Measurements from ENCODE around the gene LAMB4. TPM values are rescaled to one million over a fixed set of nuclear protein-coding genes. Genes with fewer than 3 reads are reported as not detected.

LAMB4 gene
- total RNA-seq, 6 experiments from 2014 or later: not detected

- intact Hi-C loops (cut with DNase I): no loop called here
- Histone ChIP-seq H3K27me3 (no peaks in the 10 kb centered on the region), H3K27ac (no peak overlapping the region), H3K36me3 (peaks cover 0 to 5% (median 0%) of the 10 kb centered on the region in 4 donors), H3K4me3 (no peak overlapping the region), H3K9me3 (no peaks in the 10 kb centered on the region), H3K4me1 (no peaks in the 10 kb centered on the region)
- no peak for ATAC-seq
- no peak for DNase-seq
- no peak for TF ChIP-seq CTCF (IDR thresholded peaks at IDR 0.05)
- TF ChIP-seq POLR2A (IDR thresholded peaks at IDR 0.05): no peak
- 61% methylated on average over 7 of the region's 7 CpGs for WGBS (ENCODE audit: insufficient coverage, low coverage, low lambda C conversion rate, missing lambda C conversion rate)
Measured at GRCh38 chr7:107996072-107996882, 133.9 kb downstream of the LAMB4 start.

GRCh38 chr7:107995184-107996071 is 134.7 kb downstream of the LAMB4 start:
- Histone ChIP-seq H3K27ac (no peak overlapping the region), H3K27me3 (no peaks in the 10 kb centered on the region), H3K4me3 (no peak overlapping the region), H3K9me3 (no peaks in the 10 kb centered on the region), H3K4me1 (no peaks in the 10 kb centered on the region), H3K36me3 (peaks cover 0 to 5% (median 0%) of the 10 kb centered on the region in 4 donors)
- no peak for DNase-seq
- intact Hi-C loops (cut with DNase I): no loop called here
- WGBS (ENCODE audit: insufficient coverage, low coverage, low lambda C conversion rate, missing lambda C conversion rate): 20% methylated on average over 6 of the region's 6 CpGs
- TF ChIP-seq POLR2A (IDR thresholded peaks at IDR 0.05) (no peak), CTCF (IDR thresholded peaks at IDR 0.05) (no peak)
- ATAC-seq: peak in 1 of 4 donors; percentile 33

- WGBS (ENCODE audit: insufficient coverage, low coverage, low lambda C conversion rate, missing lambda C conversion rate): 60% methylated on average over 2 of the region's 2 CpGs
- Histone ChIP-seq H3K36me3 (peaks cover 0 to 5% (median 0%) of the 10 kb centered on the region in 4 donors), H3K27me3 (no peaks in the 10 kb centered on the region), H3K27ac (no peak overlapping the region), H3K4me1 (no peaks in the 10 kb centered on the region), H3K4me3 (no peak overlapping the region), H3K9me3 (no peaks in the 10 kb centered on the region)
- DNase-seq (no peak), ATAC-seq (no peak)
- intact Hi-C loops (cut with DNase I): no loop called here
- TF ChIP-seq POLR2A (IDR thresholded peaks at IDR 0.05) (no peak), CTCF (IDR thresholded peaks at IDR 0.05) (no peak)
Measured at GRCh38 chr7:107994421-107995030, 135.6 kb downstream of the LAMB4 start.

DNA sequence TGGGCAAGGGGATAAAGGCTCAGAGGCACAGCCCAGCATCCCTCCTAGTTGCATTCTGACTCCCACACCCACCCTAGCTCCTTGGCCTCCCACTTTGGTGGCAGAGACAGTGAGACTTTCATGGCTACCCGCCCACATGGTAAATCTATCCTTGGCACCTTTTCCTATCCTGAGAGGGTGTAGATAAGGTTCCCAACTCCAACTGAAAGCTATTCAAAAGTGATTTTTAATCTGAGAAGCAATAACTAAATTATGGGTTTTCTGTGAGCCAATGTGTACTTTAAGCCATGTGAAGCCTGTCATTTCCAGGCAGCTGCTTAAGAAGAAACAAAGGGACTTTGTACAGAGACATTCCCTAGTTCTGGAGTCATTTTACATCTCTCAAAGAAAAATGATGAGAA is 136.3 kb downstream of the LAMB4 start:
- Histone ChIP-seq H3K4me1 (no peaks in the 10 kb centered on the region), H3K9me3 (no peaks in the 10 kb centered on the region), H3K27me3 (no peaks in the 10 kb centered on the region), H3K27ac (no peak overlapping the region), H3K36me3 (peaks cover 0 to 5% (median 0%) of the 10 kb centered on the region in 4 donors), H3K4me3 (no peak overlapping the region)
- DNase-seq (no peak), ATAC-seq (no peak)
- no peak for TF ChIP-seq CTCF (IDR thresholded peaks at IDR 0.05)
- no peak for TF ChIP-seq POLR2A (IDR thresholded peaks at IDR 0.05)
- WGBS (ENCODE audit: insufficient coverage, low coverage, low lambda C conversion rate, missing lambda C conversion rate): 100% methylated on average over 1 of the region's 1 CpG
- intact Hi-C loops (cut with DNase I): no loop called here
